ENCODE results near the gene TPO.
"Not testable (repeated sequence)": the region's sequence is repeated elsewhere in the genome, so short reads cannot be mapped to it uniquely, and the experiment has no call there.

TPO gene

GRCh38 chr2:1479346-1479745, 66.1 kb downstream of the TPO start:
- Histone ChIP-seq H3K27ac (no peak overlapping the region), H3K4me3 (no peak overlapping the region)

- Histone ChIP-seq H3K4me3 (no peak overlapping the region), H3K27ac (no peak overlapping the region)
Measured at GRCh38 chr2:1480671-1481076, 67.4 kb downstream of the TPO start.

- H3K4me3 ChIP-seq = no peak overlapping the region
- no peak overlapping the region for H3K27ac ChIP-seq
Measured at GRCh38 chr2:1481406-1482252, 68.4 kb downstream of the TPO start.

GRCh38 chr2:1482253-1482675, 69.0 kb downstream of the TPO start:
- Histone ChIP-seq H3K4me3 (no peak overlapping the region), H3K27ac (no peak overlapping the region)

- Histone ChIP-seq H3K27ac (no peak overlapping the region), H3K4me3 (no peak overlapping the region)
Measured at GRCh38 chr2:1482981-1483380, 69.7 kb downstream of the TPO start.

GRCh38 chr2:1483551-1483950, 70.3 kb downstream of the TPO start:
- no peak overlapping the region for H3K27ac ChIP-seq
- H3K4me3 ChIP-seq = no peak overlapping the region

GRCh38 chr2:1484131-1484884, 71.0 kb downstream of the TPO start:
- no peak overlapping the region for H3K4me3 ChIP-seq

GRCh38 chr2:1486670-1487069, 73.4 kb downstream of the TPO start:
- Histone ChIP-seq H3K27ac (no peak overlapping the region), H3K4me3 (no peak overlapping the region)

More at GRCh38 chr2:1484131-1484884, 71.0 kb downstream of the TPO start:
- H3K27ac ChIP-seq = no peak overlapping the region

GRCh38 chr2:1487758-1488157, 74.5 kb downstream of the TPO start:
- Histone ChIP-seq H3K4me3 (no peak overlapping the region), H3K27ac (no peak overlapping the region)

- H3K4me3 ChIP-seq = no peak overlapping the region
- H3K27ac ChIP-seq = no peak overlapping the region
Measured at GRCh38 chr2:1488181-1488671, 75.0 kb downstream of the TPO start.

GRCh38 chr2:1488851-1489250, 75.6 kb downstream of the TPO start:
- no peak overlapping the region for H3K4me3 ChIP-seq
- no peak overlapping the region for H3K27ac ChIP-seq

- Histone ChIP-seq H3K27ac (no peak overlapping the region), H3K4me3 (no peak overlapping the region)
Measured at GRCh38 chr2:1489486-1489885, 76.2 kb downstream of the TPO start.

GRCh38 chr2:1490381-1490780, 77.1 kb downstream of the TPO start:
- not testable (repeated sequence) for H3K4me3 ChIP-seq, H3K27ac ChIP-seq

- Histone ChIP-seq H3K4me3 (no peak overlapping the region), H3K27ac (no peak overlapping the region)
Measured at GRCh38 chr2:1491751-1492150, 78.5 kb downstream of the TPO start.

- not testable (repeated sequence) for H3K27ac ChIP-seq
Measured at GRCh38 chr2:1492231-1492630, 79.0 kb downstream of the TPO start.

GRCh38 chr2:1492711-1493430, 79.6 kb downstream of the TPO start:
- no peak overlapping the region for H3K4me3 ChIP-seq
- no peak overlapping the region for H3K27ac ChIP-seq

More at GRCh38 chr2:1492231-1492630, 79.0 kb downstream of the TPO start:
- not testable (repeated sequence) for H3K4me3 ChIP-seq

- Histone ChIP-seq H3K27ac (no peak overlapping the region), H3K4me3 (no peak overlapping the region)
Measured at GRCh38 chr2:1493431-1494126, 80.3 kb downstream of the TPO start.

- no peak overlapping the region for H3K27ac ChIP-seq
- no peak overlapping the region for H3K4me3 ChIP-seq
Measured at GRCh38 chr2:1494257-1494656, 81.0 kb downstream of the TPO start.

- Histone ChIP-seq H3K4me3 (no peak overlapping the region), H3K27ac (no peak overlapping the region)
Measured at GRCh38 chr2:1494906-1495305, 81.6 kb downstream of the TPO start.

Measured in skin epidermis (tissue), 12 donors.